HL-60 (cell line): ENCODE results near the gene KRT77.

ENCODE experiments used
- CTCF ChIP-seq: IDR thresholded peaks from one replicate; pipeline ENCODE4 v1.5.1; 2011; ENCODE audit warnings: low read length, control low read depth, inconsistent platforms; ENCODE audit not compliant: insufficient read depth
- GABPA ChIP-seq: IDR thresholded peaks from 2 replicates; pipeline ENCODE4 v1.6.1; 2012; ENCODE audit warnings: low read depth
- POLR2AphosphoS5 ChIP-seq: IDR thresholded peaks from 2 replicates; pipeline ENCODE4 v1.6.1; 2012; ENCODE audit warnings: low read depth
- REST ChIP-seq: IDR thresholded peaks from 2 replicates; pipeline ENCODE4 v1.6.1; 2012; ENCODE audit warnings: low read depth; ENCODE audit not compliant: insufficient replicate concordance
- SPI1 ChIP-seq: IDR thresholded peaks from 2 replicates; pipeline ENCODE4 v1.6.1; 2012; ENCODE audit warnings: low read depth, mild to moderate bottlenecking, borderline replicate concordance

DNA sequence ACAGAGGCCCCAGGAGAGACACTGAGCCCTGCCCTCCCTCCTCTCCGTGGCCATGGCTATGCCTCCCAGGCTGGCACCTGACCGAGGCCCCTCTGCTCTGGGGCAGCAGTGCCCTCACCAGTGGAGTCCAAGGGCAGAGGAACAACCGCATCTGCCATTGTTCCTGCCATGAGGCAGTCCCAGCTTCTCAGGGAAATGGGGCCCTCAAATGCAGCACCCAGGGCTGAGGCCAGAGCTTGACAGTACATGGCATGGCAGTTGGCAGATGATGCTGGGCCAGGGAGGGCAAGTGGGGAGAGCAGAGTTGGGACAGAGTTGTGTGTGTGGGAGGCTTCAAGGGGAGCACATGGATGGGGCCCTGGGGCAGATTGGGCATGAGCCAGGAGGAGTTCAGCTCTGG lies 21.1 kb upstream of the KRT77 start:
- TF ChIP-seq CTCF (no peak), POLR2AphosphoS5 (no peak), REST (no peak), SPI1 (no peak), GABPA (no peak)
